Osteocyte (in vitro differentiated cells): Measurements from ENCODE around the gene LRRTM2. TPM values are rescaled to one million over a fixed set of nuclear protein-coding genes. Genes with fewer than 3 reads are reported as not detected.
A peak's percentile ranks its signal among the peaks of the same experiment; 100 is the strongest.
"Not testable (repeated sequence)": the region's sequence is repeated elsewhere in the genome, so short reads cannot be mapped to it uniquely, and the experiment has no call there.

Source experiments
- DNase-seq: peaks from one replicate; pipeline ENCODE4 v3.0.0; 2021; ENCODE audit warnings: mixed read lengths; ENCODE audit not compliant: unreplicated experiment; ENCODE audit errors: extremely low spot score
- H3K27ac Mint-ChIP-seq: one replicate; pipeline ENCODE4 v1.8.0; 2021; ENCODE audit warnings: mild to moderate bottlenecking, mixed read lengths; ENCODE audit not compliant: unreplicated experiment
- H3K27me3 Mint-ChIP-seq: one replicate; pipeline ENCODE4 v1.8.0; 2021; ENCODE audit warnings: mixed read lengths; ENCODE audit not compliant: unreplicated experiment
- H3K36me3 Mint-ChIP-seq: one replicate; pipeline ENCODE4 v1.8.0; 2021; ENCODE audit warnings: mixed read lengths; ENCODE audit not compliant: unreplicated experiment
- H3K4me1 Mint-ChIP-seq: one replicate; pipeline ENCODE4 v1.8.0; 2021; ENCODE audit warnings: mixed read lengths; ENCODE audit not compliant: unreplicated experiment
- H3K4me3 Mint-ChIP-seq: one replicate; pipeline ENCODE4 v1.8.0; 2021; ENCODE audit warnings: mild to moderate bottlenecking, moderate library complexity, mixed read lengths; ENCODE audit not compliant: unreplicated experiment
- H3K9me3 Mint-ChIP-seq: one replicate; pipeline ENCODE4 v1.8.0; 2021; ENCODE audit warnings: mixed read lengths; ENCODE audit not compliant: unreplicated experiment
- CTCF ChIP-seq: fragments of 200-600 bp; sonication (generic); IDR thresholded peaks from 2 replicates; pipeline ENCODE4 v1.5.0; 2021; ENCODE audit warnings: antibody characterized with exemption, mild to moderate bottlenecking, moderate library complexity
- total RNA-seq: library from RNA; stranded (reverse); gene quantifications from 2 replicates; pipeline ENCODE4 v1.2.1, GENCODE V29; 2021

Gene LRRTM2
- total RNA-seq, 1 donor from 2014 or later = not detected

GRCh38 chr5:138843316-138844124 is 31.6 kb downstream of the LRRTM2 start:
- H3K27me3 Mint-ChIP-seq = no peaks in the 10 kb centered on the region
- peak overlapping the region; percentile 31 for H3K27ac Mint-ChIP-seq
- no peak for TF ChIP-seq CTCF
- no peak overlapping the region for H3K4me3 Mint-ChIP-seq
- H3K4me1 Mint-ChIP-seq = peaks cover 45% of the 10 kb centered on the region
- no peaks in the 10 kb centered on the region for H3K9me3 Mint-ChIP-seq
- peaks cover 6% of the 10 kb centered on the region for H3K36me3 Mint-ChIP-seq
- no peak for DNase-seq

- H3K36me3 Mint-ChIP-seq = peaks cover 7% of the 10 kb centered on the region
- H3K27me3 Mint-ChIP-seq = no peaks in the 10 kb centered on the region
- H3K4me3 Mint-ChIP-seq = no peak overlapping the region
- no peak overlapping the region for H3K27ac Mint-ChIP-seq
- H3K4me1 Mint-ChIP-seq = peaks cover 45% of the 10 kb centered on the region
- TF ChIP-seq CTCF = no peak
- no peak for DNase-seq
- no peaks in the 10 kb centered on the region for H3K9me3 Mint-ChIP-seq
These were observed 33.6 kb downstream of the LRRTM2 start for GRCh38 chr5:138841531-138841930.

- Mint-ChIP-seq H3K36me3 (peaks cover 7% of the 10 kb centered on the region), H3K4me3 (no peak overlapping the region), H3K27ac (peak overlapping the region; percentile 9), H3K4me1 (peaks cover 40% of the 10 kb centered on the region), H3K27me3 (no peaks in the 10 kb centered on the region), H3K9me3 (no peaks in the 10 kb centered on the region)
- no peak for DNase-seq
- TF ChIP-seq CTCF = no peak
These were observed 35.0 kb downstream of the LRRTM2 start for GRCh38 chr5:138840103-138840502.

- Mint-ChIP-seq H3K4me3 (no peak overlapping the region), H3K27me3 (no peaks in the 10 kb centered on the region), H3K9me3 (no peaks in the 10 kb centered on the region), H3K27ac (no peak overlapping the region), H3K4me1 (peaks cover 29% of the 10 kb centered on the region), H3K36me3 (peaks cover 8% of the 10 kb centered on the region)
- DNase-seq = no peak
- TF ChIP-seq CTCF = no peak
These were observed 38.0 kb downstream of the LRRTM2 start for GRCh38 chr5:138837160-138837559.

- not testable (repeated sequence) for H3K36me3 Mint-ChIP-seq, H3K27me3 Mint-ChIP-seq, H3K27ac Mint-ChIP-seq, DNase-seq, H3K4me3 Mint-ChIP-seq, H3K9me3 Mint-ChIP-seq
- peaks cover 33% of the 10 kb centered on the region for H3K4me1 Mint-ChIP-seq
These were observed 40.3 kb downstream of the LRRTM2 start for GRCh38 chr5:138834853-138835252.
